ENCODE measurements around the gene VRK1. TPM values are rescaled to one million over a fixed set of nuclear protein-coding genes. Genes with fewer than 3 reads are reported as not detected.

VRK1 gene
- total and polyA plus RNA-seq, 2 experiments from 2014 or later = 16.2 to 22.8 TPM

- no peak for DNase-seq (ENCODE audit: low read depth in 1 of 2, low spot score in 1 of 2)
- no peak for TF ChIP-seq CTCF (IDR thresholded peaks at IDR 0.05; ENCODE audit: low read depth, low read length)
- peaks cover 12% of the 10 kb centered on the region for H3K4me1 ChIP-seq (ENCODE audit: low read depth)
Observed at GRCh38 chr14:96830946-96831345, 33.8 kb downstream of the VRK1 start.

GRCh38 chr14:96832351-96832750, 35.2 kb downstream of the VRK1 start:
- no peaks in the 10 kb centered on the region for H3K27me3 ChIP-seq
- H3K27ac ChIP-seq = no peak overlapping the region
- H3K4me1 ChIP-seq (ENCODE audit: low read depth) = peaks cover 12% of the 10 kb centered on the region
- TF ChIP-seq CTCF (IDR thresholded peaks at IDR 0.05; ENCODE audit: low read depth, low read length) = no peak
- no peaks in the 10 kb centered on the region for H3K9me3 ChIP-seq (ENCODE audit: low read depth)
- no peaks in the 10 kb centered on the region for H3K36me3 ChIP-seq
- no peak overlapping the region for H3K4me3 ChIP-seq
- DNase-seq (ENCODE audit: low read depth in 1 of 2, low spot score in 1 of 2) = no peak

More at GRCh38 chr14:96830946-96831345, 33.8 kb downstream of the VRK1 start:
- Histone ChIP-seq H3K4me3 (no peak overlapping the region), H3K27me3 (no peaks in the 10 kb centered on the region), H3K36me3 (no peaks in the 10 kb centered on the region), H3K27ac (peak overlapping the region; percentile 13), H3K9me3 (ENCODE audit: low read depth) (no peaks in the 10 kb centered on the region)

- Histone ChIP-seq H3K4me1 (ENCODE audit: low read depth) (no peaks in the 10 kb centered on the region), H3K9me3 (ENCODE audit: low read depth) (no peaks in the 10 kb centered on the region), H3K36me3 (no peaks in the 10 kb centered on the region), H3K27ac (no peak overlapping the region), H3K27me3 (no peaks in the 10 kb centered on the region), H3K4me3 (no peak overlapping the region)
- no peak for DNase-seq (ENCODE audit: low read depth in 1 of 2, low spot score in 1 of 2)
- TF ChIP-seq CTCF (IDR thresholded peaks at IDR 0.05; ENCODE audit: low read depth, low read length) = no peak
Observed at GRCh38 chr14:96838449-96838848, 41.3 kb downstream of the VRK1 start.

- no peaks in the 10 kb centered on the region for H3K27me3 ChIP-seq
- H3K4me1 ChIP-seq (ENCODE audit: low read depth) = peaks cover 5% of the 10 kb centered on the region
- no peak overlapping the region for H3K4me3 ChIP-seq
- no peak for DNase-seq (ENCODE audit: low read depth in 1 of 2, low spot score in 1 of 2)
- H3K9me3 ChIP-seq (ENCODE audit: low read depth) = no peaks in the 10 kb centered on the region
- no peak for TF ChIP-seq CTCF (IDR thresholded peaks at IDR 0.05; ENCODE audit: low read depth, low read length)
- no peaks in the 10 kb centered on the region for H3K36me3 ChIP-seq
- no peak overlapping the region for H3K27ac ChIP-seq
Observed at GRCh38 chr14:96839251-96839650, 42.1 kb downstream of the VRK1 start.

- no peak for DNase-seq (ENCODE audit: low read depth in 1 of 2, low spot score in 1 of 2)
- no peak overlapping the region for H3K4me3 ChIP-seq
- H3K4me1 ChIP-seq (ENCODE audit: low read depth) = peaks cover 5% of the 10 kb centered on the region
- no peak overlapping the region for H3K27ac ChIP-seq
- no peaks in the 10 kb centered on the region for H3K27me3 ChIP-seq
- no peaks in the 10 kb centered on the region for H3K36me3 ChIP-seq
- no peak for TF ChIP-seq CTCF (IDR thresholded peaks at IDR 0.05; ENCODE audit: low read depth, low read length)
- no peaks in the 10 kb centered on the region for H3K9me3 ChIP-seq (ENCODE audit: low read depth)
Observed at GRCh38 chr14:96843137-96843536, 46.0 kb downstream of the VRK1 start.

Measured in cardiac muscle cell (in vitro differentiated cells and primary cell).